K562 (cell line): Measurements from ENCODE around the gene OSCP1. TPM values are rescaled to one million over a fixed set of nuclear protein-coding genes. Genes with fewer than 3 reads are reported as not detected.

Experiments
- CHCHD3 ChIP-seq: fragments of 250-450 bp; sonication (Bioruptor Pico); IDR thresholded peaks from 2 replicates; pipeline ENCODE4 v2.1.2; 2022; ENCODE audit warnings: mild to moderate bottlenecking
- ELF1 ChIP-seq: fragments of 200-800 bp; sonication (Bioruptor generic); IDR thresholded peaks from 2 replicates; pipeline ENCODE4 v1.6.1; 2016; ENCODE audit warnings: missing genetic modification characterization, missing compliant biosample characterization
- FOXA3 ChIP-seq, 2 experiments: fragments of 450-650 bp in 1 of 2; sonication (generic) in 1 of 2; formaldehyde crosslinking; IDR thresholded peaks in 1 of 2; conservative IDR thresholded peaks in 1 of 2; 2 replicates each; pipeline versions ENCODE4 v1.4.0 to v1.8.0; 2020 to 2022; ENCODE audit warnings: mild to moderate bottlenecking in 2 of 2, missing genetic modification reagents in 1 of 2
- MAFF ChIP-seq: IDR thresholded peaks from 2 replicates; pipeline ENCODE4 v1.6.1; 2012; ENCODE audit warnings: low read length, improper control_type of control experiment
- NCOA1 ChIP-seq: fragments of 450-650 bp; IDR thresholded peaks from 2 replicates; pipeline ENCODE4 v1.6.1; 2016; ENCODE audit warnings: low read depth
- PML ChIP-seq: IDR thresholded peaks from 2 replicates; pipeline ENCODE4 v1.6.1; 2012; ENCODE audit warnings: low read length, inconsistent platforms
- SETDB1 ChIP-seq: IDR thresholded peaks from one replicate; pipeline ENCODE4 v1.6.1; 2012; ENCODE audit warnings: low read length, control low read depth, inconsistent platforms
- polyA plus RNA-seq, 8 experiments: library from polyadenylated mRNA; depleted of rRNA in 4 of 8; stranded (reverse) in 5 of 8; unstranded in 3 of 8; fragments of >200 nt; fragmentation: Nextera tagmentation in 2 of 8; fragmentation: Illumina TruSeq in 1 of 8; extraction: Ambion mirVana in 2 of 8; extraction: Trizol in 1 of 8; gene quantifications; 2 replicates each; pipeline versions ENCODE4 v1.2.1 to v1.2.3, GENCODE V29; 2011 to 2014; ENCODE audit warnings: inconsistent platforms in 1 of 8, missing spikeins in 1 of 8
- total RNA-seq, 7 experiments: library from RNA; depleted of rRNA in 6 of 7; stranded (reverse); fragments of >200 nt in 6 of 7; fragmentation: Illumina TruSeq in 2 of 7; extraction: Trizol in 2 of 7; gene quantifications; 2 replicates each; pipeline versions ENCODE4 v1.2.1 to v1.2.3, GENCODE V29; 2011 to 2021; ENCODE audit warnings: low replicate concordance in 1 of 7
- TF ChIP-seq, protein P1 (sequence below): fragments of 450-650 bp; IDR thresholded peaks from 2 replicates; pipeline ENCODE4 v1.6.1; 2016; ENCODE audit warnings: borderline replicate concordance
- TF ChIP-seq, protein P2 (sequence below), 2 experiments: fragments of 450-650 bp; formaldehyde crosslinking in 1 of 2; IDR thresholded peaks; 2 replicates each; pipeline versions ENCODE4 v1.4.0 to v1.6.1; 2014 to 2020; ENCODE audit warnings: mild to moderate bottlenecking in 2 of 2, borderline replicate concordance in 1 of 2, low read depth in 1 of 2
- TF ChIP-seq, protein P3 (sequence below), 3 experiments: fragments of 200-800 bp in 1 of 3; fragments of 250-450 bp in 1 of 3; fragments of 450-650 bp in 1 of 3; sonication (Bioruptor Pico) in 1 of 3; sonication (Bioruptor generic) in 1 of 3; formaldehyde crosslinking in 1 of 3; IDR thresholded peaks; 2 replicates each; pipeline versions ENCODE4 v1.6.1 to v1.8.0; 2016 to 2022; ENCODE audit warnings: mild to moderate bottlenecking in 2 of 3, missing genetic modification characterization in 2 of 3, missing compliant biosample characterization in 1 of 3, moderate library complexity in 1 of 3

Gene OSCP1
- total and polyA plus RNA-seq, 9 of the 15 experiments (the other 6 are each of a cell fraction or from before 2014, with no cell fraction given) = 0.15 to 0.40 (median 0.33) TPM; not detected in 5

DNA sequence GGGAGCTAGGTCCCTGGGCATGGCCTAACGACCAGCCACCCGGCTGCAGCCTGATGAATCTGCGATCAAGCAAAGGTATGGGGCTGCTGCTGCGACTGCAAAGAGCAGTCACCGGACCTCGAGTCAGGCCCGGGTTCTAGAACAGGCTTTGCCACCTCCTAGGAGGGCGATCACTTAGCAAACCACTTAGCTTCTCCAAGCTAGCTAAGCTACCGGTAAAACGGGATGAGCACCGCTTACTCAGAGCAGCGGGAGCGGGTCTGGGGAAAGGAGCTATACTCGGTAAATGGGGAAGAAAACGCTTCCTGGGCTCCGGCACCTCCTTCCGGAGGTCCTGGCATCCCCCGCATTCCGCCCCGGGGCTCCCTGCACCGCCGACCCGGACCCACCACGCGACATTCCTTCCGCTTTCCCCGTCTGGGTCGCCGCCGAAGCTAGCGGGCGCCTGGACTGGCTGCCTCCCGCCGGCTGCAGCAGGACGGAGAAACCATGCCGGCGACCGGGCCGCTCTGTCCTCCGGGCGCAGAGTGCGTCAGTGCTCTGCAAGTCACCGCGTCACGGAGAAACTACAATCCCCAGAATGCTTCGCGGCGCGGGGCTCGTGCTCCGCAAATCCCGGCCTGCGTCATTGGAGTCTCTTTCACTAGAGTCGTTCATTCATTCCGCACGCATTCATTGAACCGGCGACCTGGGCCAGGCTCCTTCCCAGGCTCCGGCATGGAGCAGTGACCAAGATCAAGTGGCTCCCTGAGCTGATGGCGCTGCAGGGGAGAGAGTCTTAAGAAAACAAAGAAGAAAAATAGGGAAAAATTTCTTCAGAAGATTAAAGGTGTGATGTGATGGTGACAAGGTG is 52.6 kb downstream of the OSCP1 start, which contains the start of gene LSM10 (continued):
- TF ChIP-seq, protein P1, sequence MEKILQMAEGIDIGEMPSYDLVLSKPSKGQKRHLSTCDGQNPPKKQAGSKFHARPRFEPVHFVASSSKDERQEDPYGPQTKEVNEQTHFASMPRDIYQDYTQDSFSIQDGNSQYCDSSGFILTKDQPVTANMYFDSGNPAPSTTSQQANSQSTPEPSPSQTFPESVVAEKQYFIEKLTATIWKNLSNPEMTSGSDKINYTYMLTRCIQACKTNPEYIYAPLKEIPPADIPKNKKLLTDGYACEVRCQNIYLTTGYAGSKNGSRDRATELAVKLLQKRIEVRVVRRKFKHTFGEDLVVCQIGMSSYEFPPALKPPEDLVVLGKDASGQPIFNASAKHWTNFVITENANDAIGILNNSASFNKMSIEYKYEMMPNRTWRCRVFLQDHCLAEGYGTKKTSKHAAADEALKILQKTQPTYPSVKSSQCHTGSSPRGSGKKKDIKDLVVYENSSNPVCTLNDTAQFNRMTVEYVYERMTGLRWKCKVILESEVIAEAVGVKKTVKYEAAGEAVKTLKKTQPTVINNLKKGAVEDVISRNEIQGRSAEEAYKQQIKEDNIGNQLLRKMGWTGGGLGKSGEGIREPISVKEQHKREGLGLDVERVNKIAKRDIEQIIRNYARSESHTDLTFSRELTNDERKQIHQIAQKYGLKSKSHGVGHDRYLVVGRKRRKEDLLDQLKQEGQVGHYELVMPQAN = peak; percentile 82; the same call in 1 of the 2 replicates
- TF ChIP-seq PML (peak; percentile 90), CHCHD3 (CRISPR knock-in tag) (peak; percentile 5; the same call in 1 of the 2 replicates), NCOA1 (peak; percentile 64; the same call in 1 of the 2 replicates), MAFF (no peak), SETDB1 (peak; percentile 43), ELF1 (tag) (peak; percentile 31), FOXA3 (CRISPR knock-in tag; conservative IDR thresholded peaks at IDR 0.05 in 1 of 2, IDR thresholded peaks at IDR 0.05 in 1 of 2) (0 out of 4 replicates have a peak, but pooled peaks of 1 of the 2 experiments have one; percentile 20)
- TF ChIP-seq, protein P2, sequence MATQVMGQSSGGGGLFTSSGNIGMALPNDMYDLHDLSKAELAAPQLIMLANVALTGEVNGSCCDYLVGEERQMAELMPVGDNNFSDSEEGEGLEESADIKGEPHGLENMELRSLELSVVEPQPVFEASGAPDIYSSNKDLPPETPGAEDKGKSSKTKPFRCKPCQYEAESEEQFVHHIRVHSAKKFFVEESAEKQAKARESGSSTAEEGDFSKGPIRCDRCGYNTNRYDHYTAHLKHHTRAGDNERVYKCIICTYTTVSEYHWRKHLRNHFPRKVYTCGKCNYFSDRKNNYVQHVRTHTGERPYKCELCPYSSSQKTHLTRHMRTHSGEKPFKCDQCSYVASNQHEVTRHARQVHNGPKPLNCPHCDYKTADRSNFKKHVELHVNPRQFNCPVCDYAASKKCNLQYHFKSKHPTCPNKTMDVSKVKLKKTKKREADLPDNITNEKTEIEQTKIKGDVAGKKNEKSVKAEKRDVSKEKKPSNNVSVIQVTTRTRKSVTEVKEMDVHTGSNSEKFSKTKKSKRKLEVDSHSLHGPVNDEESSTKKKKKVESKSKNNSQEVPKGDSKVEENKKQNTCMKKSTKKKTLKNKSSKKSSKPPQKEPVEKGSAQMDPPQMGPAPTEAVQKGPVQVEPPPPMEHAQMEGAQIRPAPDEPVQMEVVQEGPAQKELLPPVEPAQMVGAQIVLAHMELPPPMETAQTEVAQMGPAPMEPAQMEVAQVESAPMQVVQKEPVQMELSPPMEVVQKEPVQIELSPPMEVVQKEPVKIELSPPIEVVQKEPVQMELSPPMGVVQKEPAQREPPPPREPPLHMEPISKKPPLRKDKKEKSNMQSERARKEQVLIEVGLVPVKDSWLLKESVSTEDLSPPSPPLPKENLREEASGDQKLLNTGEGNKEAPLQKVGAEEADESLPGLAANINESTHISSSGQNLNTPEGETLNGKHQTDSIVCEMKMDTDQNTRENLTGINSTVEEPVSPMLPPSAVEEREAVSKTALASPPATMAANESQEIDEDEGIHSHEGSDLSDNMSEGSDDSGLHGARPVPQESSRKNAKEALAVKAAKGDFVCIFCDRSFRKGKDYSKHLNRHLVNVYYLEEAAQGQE (IDR thresholded peaks at IDR 0.05; ENCODE audit: borderline replicate concordance) = peak; percentile 98
- TF ChIP-seq, protein P2 (CRISPR knock-in tag; IDR thresholded peaks at IDR 0.05; ENCODE audit: low read depth) = 0 out of 2 replicates have a peak, but pooled peaks have one; percentile 50
- TF ChIP-seq, protein P3, sequence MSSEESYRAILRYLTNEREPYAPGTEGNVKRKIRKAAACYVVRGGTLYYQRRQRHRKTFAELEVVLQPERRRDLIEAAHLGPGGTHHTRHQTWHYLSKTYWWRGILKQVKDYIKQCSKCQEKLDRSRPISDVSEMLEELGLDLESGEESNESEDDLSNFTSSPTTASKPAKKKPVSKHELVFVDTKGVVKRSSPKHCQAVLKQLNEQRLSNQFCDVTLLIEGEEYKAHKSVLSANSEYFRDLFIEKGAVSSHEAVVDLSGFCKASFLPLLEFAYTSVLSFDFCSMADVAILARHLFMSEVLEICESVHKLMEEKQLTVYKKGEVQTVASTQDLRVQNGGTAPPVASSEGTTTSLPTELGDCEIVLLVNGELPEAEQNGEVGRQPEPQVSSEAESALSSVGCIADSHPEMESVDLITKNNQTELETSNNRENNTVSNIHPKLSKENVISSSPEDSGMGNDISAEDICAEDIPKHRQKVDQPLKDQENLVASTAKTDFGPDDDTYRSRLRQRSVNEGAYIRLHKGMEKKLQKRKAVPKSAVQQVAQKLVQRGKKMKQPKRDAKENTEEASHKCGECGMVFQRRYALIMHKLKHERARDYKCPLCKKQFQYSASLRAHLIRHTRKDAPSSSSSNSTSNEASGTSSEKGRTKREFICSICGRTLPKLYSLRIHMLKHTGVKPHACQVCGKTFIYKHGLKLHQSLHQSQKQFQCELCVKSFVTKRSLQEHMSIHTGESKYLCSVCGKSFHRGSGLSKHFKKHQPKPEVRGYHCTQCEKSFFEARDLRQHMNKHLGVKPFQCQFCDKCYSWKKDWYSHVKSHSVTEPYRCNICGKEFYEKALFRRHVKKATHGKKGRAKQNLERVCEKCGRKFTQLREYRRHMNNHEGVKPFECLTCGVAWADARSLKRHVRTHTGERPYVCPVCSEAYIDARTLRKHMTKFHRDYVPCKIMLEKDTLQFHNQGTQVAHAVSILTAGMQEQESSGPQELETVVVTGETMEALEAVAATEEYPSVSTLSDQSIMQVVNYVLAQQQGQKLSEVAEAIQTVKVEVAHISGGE (CRISPR knock-in tag; IDR thresholded peaks at IDR 0.05) = peak in 1 of 3 experiments; percentile 96; a peak in 3 of 6 replicates
